H1 (cell line): ENCODE measurements around the gene ELL2. TPM values are rescaled to one million over a fixed set of nuclear protein-coding genes. Genes with fewer than 3 reads are reported as not detected.

Source experiments
- CTCF ChIA-PET: fragments of 300-600 bp; sonication (Branson Sonifier 250); formaldehyde crosslinking; loops from one replicate; lab custom pipeline; 2021; ENCODE audit not compliant: partially characterized antibody; lab: Charles Lee
- POLR2A ChIA-PET: fragments of 300-600 bp; sonication (Branson Sonifier 250); formaldehyde crosslinking; loops from one replicate; lab custom pipeline; 2021; ENCODE audit warnings: inconsistent platforms; ENCODE audit not compliant: partially characterized antibody; lab: Charles Lee
- DNase-seq, 2 experiments: peaks; one replicate each; pipeline versions ENCODE4 v3.0.0 to v3.0.0-alpha.2; 2010 to 2022; ENCODE audit warnings: low spot score in 2 of 2, low read depth in 1 of 2, mixed read lengths in 1 of 2
- FAIRE-seq: peaks from 2 replicates; lab custom pipeline; 2011; peaks lifted over from hg19 to GRCh38; lab: Jason Lieb, UNC
- H2AFZ ChIP-seq: 2 replicates; pipeline ENCODE4 v1.8.1; 2012; ENCODE audit warnings: low read length, inconsistent platforms
- H2AK5ac ChIP-seq: 2 replicates; pipeline ENCODE4 v1.6.1; 2013; ENCODE audit warnings: low read depth, low read length
- H2BK120ac ChIP-seq: replicated peaks from 2 replicates; pipeline ENCODE3; 2013; ENCODE audit warnings: low read depth, low read length, inconsistent platforms
- H2BK12ac ChIP-seq: 2 replicates; pipeline ENCODE4 v1.6.1; 2013; ENCODE audit warnings: low read depth, low read length
- H2BK15ac ChIP-seq: 2 replicates; pipeline ENCODE4 v1.6.1; 2013; ENCODE audit warnings: low read length
- H2BK20ac ChIP-seq: 2 replicates; pipeline ENCODE4 v1.6.1; 2013; ENCODE audit warnings: low read length
- H2BK5ac ChIP-seq: 2 replicates; pipeline ENCODE4 v1.6.1; 2013; ENCODE audit warnings: low read depth, low read length
- H3K14ac ChIP-seq: 2 replicates; pipeline ENCODE4 v1.6.1; 2013; ENCODE audit warnings: inconsistent platforms; ENCODE audit not compliant: insufficient read length
- H3K18ac ChIP-seq: 2 replicates; pipeline ENCODE4 v1.6.1; 2013; ENCODE audit warnings: low read length; ENCODE audit errors: extremely low read depth
- H3K23ac ChIP-seq: 2 replicates; pipeline ENCODE4 v1.6.1; 2013; ENCODE audit warnings: inconsistent platforms; ENCODE audit not compliant: insufficient read length
- H3K23me2 ChIP-seq: 2 replicates; pipeline ENCODE4 v1.6.1; 2013; ENCODE audit warnings: low read depth, low read length
- H3K27ac ChIP-seq: 2 replicates; pipeline ENCODE4 v1.6.1; 2011; ENCODE audit warnings: low read depth, low read length, inconsistent platforms
- H3K27me3 ChIP-seq, 4 experiments: replicated peaks in 1 of 4; 1 replicate in 1 of 4; 2 replicates in 3 of 4; pipeline versions ENCODE4 v1.6.1 to v1.8.1; 2011 to 2013; ENCODE audit warnings: low read length in 3 of 4, mild to moderate bottlenecking in 3 of 4, inconsistent platforms in 2 of 4, mixed read lengths in 2 of 4, moderate library complexity in 1 of 4; ENCODE audit not compliant: control insufficient read depth in 3 of 4, insufficient read depth in 3 of 4; ENCODE audit errors: extremely low read depth in 1 of 4
- H3K36me3 ChIP-seq, 4 experiments: 2 replicates each; pipeline versions ENCODE4 v1.6.1 to v1.8.1; 2011 to 2013; ENCODE audit warnings: mild to moderate bottlenecking in 4 of 4, low read length in 3 of 4, moderate library complexity in 2 of 4, control low read depth in 1 of 4, inconsistent platforms in 1 of 4; ENCODE audit not compliant: insufficient read depth in 4 of 4, control insufficient read depth in 2 of 4
- H3K4ac ChIP-seq: replicated peaks from 2 replicates; pipeline ENCODE3; 2013; ENCODE audit warnings: low read length, low read depth, mixed read lengths, inconsistent platforms; ENCODE audit not compliant: insufficient read length
- H3K4me1 ChIP-seq, 4 experiments: replicated peaks in 1 of 4; 1 replicate in 1 of 4; 2 replicates in 3 of 4; pipeline versions ENCODE4 v1.6.1 to v1.8.1; 2011 to 2013; ENCODE audit warnings: low read length in 3 of 4, inconsistent platforms in 2 of 4, mixed read lengths in 1 of 4; ENCODE audit not compliant: insufficient read depth in 4 of 4, control insufficient read depth in 3 of 4
- H3K4me2 ChIP-seq, 2 experiments: 2 replicates each; pipeline versions ENCODE4 v1.6.1 to v1.8.1; 2011 to 2013; ENCODE audit warnings: low read depth in 2 of 2, low read length in 2 of 2, control low read depth in 1 of 2, inconsistent platforms in 1 of 2, mild to moderate bottlenecking in 1 of 2; ENCODE audit not compliant: insufficient read depth in 1 of 2
- H3K4me3 ChIP-seq, 4 experiments: fragments of 200-600, 300-600 bp in 1 of 4; sonication (generic), shearing (Covaris generic), sonication (Bioruptor Twin) in 1 of 4; 2 replicates each; pipeline versions ENCODE4 v1.5.1 to v1.8.1; 2011 to 2016; ENCODE audit warnings: low read length in 4 of 4, low read depth in 3 of 4, control low read depth in 2 of 4, inconsistent platforms in 2 of 4, mild to moderate bottlenecking in 2 of 4, mixed read lengths in 1 of 4, moderate library complexity in 1 of 4; ENCODE audit not compliant: insufficient read depth in 2 of 4; ENCODE audit errors: extremely low read depth in 1 of 4
- H3K56ac ChIP-seq: replicated peaks from 2 replicates; pipeline ENCODE3; 2013; ENCODE audit warnings: low read depth, mild to moderate bottlenecking, mixed read lengths, low read length, inconsistent platforms; ENCODE audit not compliant: insufficient read length
- H3K79me1 ChIP-seq: 2 replicates; pipeline ENCODE4 v1.6.1; 2013; ENCODE audit warnings: low read depth, low read length, control low read depth
- H3K79me2 ChIP-seq, 2 experiments: 2 replicates each; pipeline versions ENCODE4 v1.6.1 to v1.8.1; 2012 to 2013; ENCODE audit warnings: low read length in 2 of 2, mild to moderate bottlenecking in 2 of 2, inconsistent platforms in 1 of 2; ENCODE audit not compliant: insufficient read depth in 2 of 2, control insufficient read depth in 1 of 2
- H3K9ac ChIP-seq, 4 experiments: replicated peaks in 1 of 4; 1 replicate in 1 of 4; 2 replicates in 3 of 4; pipeline versions ENCODE4 v1.6.1 to v1.8.1; 2011 to 2013; ENCODE audit warnings: low read depth in 3 of 4, low read length in 3 of 4, control low read depth in 2 of 4, mild to moderate bottlenecking in 2 of 4, moderate library complexity in 2 of 4, inconsistent platforms in 1 of 4; ENCODE audit errors: extremely low read depth in 1 of 4
- H3K9me3 ChIP-seq, 2 experiments: 2 replicates each; pipeline versions ENCODE4 v1.6.1 to v1.8.1; 2012 to 2013; ENCODE audit warnings: mild to moderate bottlenecking in 2 of 2, moderate library complexity in 2 of 2, control low read depth in 1 of 2, inconsistent platforms in 1 of 2, low read depth in 1 of 2, low read length in 1 of 2, mixed read lengths in 1 of 2; ENCODE audit not compliant: insufficient read depth in 2 of 2
- H4K20me1 ChIP-seq, 2 experiments: replicated peaks in 1 of 2; 2 replicates each; pipeline versions ENCODE3 to v1.8.1; 2011 to 2013; ENCODE audit warnings: inconsistent platforms in 2 of 2, low read length in 2 of 2, mild to moderate bottlenecking in 1 of 2; ENCODE audit not compliant: insufficient read depth in 2 of 2, control insufficient read depth in 1 of 2
- H4K5ac ChIP-seq: 2 replicates; pipeline ENCODE4 v1.6.1; 2013; ENCODE audit warnings: low read length, low read depth, mixed read lengths, inconsistent platforms; ENCODE audit not compliant: insufficient read length
- H4K8ac ChIP-seq: 2 replicates; pipeline ENCODE4 v1.8.0; 2013; ENCODE audit warnings: mild to moderate bottlenecking, moderate library complexity, low read length, inconsistent platforms; ENCODE audit not compliant: insufficient read depth; ENCODE audit errors: extremely low read depth
- H4K91ac ChIP-seq: replicated peaks from 2 replicates; pipeline ENCODE3; 2013; ENCODE audit warnings: low read length, mixed read lengths, inconsistent platforms; ENCODE audit not compliant: insufficient read length
- CBX8 ChIP-seq: fragments of 300-800, 300-1000 bp; sonication (generic); IDR thresholded peaks from 2 replicates; pipeline ENCODE4 v1.7.1; 2016; ENCODE audit warnings: low read depth, low read length, borderline replicate concordance
- CTBP2 ChIP-seq: IDR thresholded peaks from 2 replicates; pipeline ENCODE4 v1.7.0; 2011; ENCODE audit warnings: borderline replicate concordance, mild to moderate bottlenecking, moderate library complexity, mixed read lengths, low read length; ENCODE audit not compliant: insufficient read depth, insufficient read length
- KDM5A ChIP-seq: fragments of 200-600 bp; IDR thresholded peaks from 2 replicates; pipeline ENCODE4 v1.7.1; 2012; ENCODE audit warnings: mild to moderate bottlenecking, low read length, inconsistent platforms, mixed read lengths
- RXRA ChIP-seq: IDR thresholded peaks from 2 replicates; pipeline ENCODE4 v1.6.1; 2011; ENCODE audit warnings: low read depth, mild to moderate bottlenecking, low read length, moderate library complexity; ENCODE audit not compliant: insufficient read depth
- WGBS, 2 experiments: shearing (Covaris generic) in 1 of 2; methylation state at CpG; one replicate each; pipeline versions ENCODE4 v1.1.6 to v1.1.7; 2013 to 2015; ENCODE audit warnings: low lambda C conversion rate in 2 of 2, mixed read lengths in 2 of 2, inconsistent platforms in 1 of 2, low coverage in 1 of 2, missing lambda C conversion rate in 1 of 2; ENCODE audit not compliant: insufficient replicate concordance in 2 of 2, insufficient coverage in 1 of 2, insufficient read length in 1 of 2; ENCODE audit errors: extremely low coverage in 1 of 2, missing lambda C conversion rate in 1 of 2; 5-methylcytosine and 5-hydroxymethylcytosine counted together
- polyA plus RNA-seq, 7 experiments: library from polyadenylated mRNA; depleted of rRNA in 3 of 7; stranded (reverse) in 5 of 7; unstranded in 2 of 7; fragments of >200 nt in 5 of 7; fragments of 200-250 nt in 2 of 7; gene quantifications; 1 replicate in 5 of 7; 2 replicates in 1 of 7; 4 replicates in 1 of 7; pipeline versions ENCODE4 v1.2.1 to v1.2.3, GENCODE V29; 2011 to 2013; ENCODE audit warnings: missing spikeins in 2 of 7, mixed read lengths in 2 of 7
- total RNA-seq: library from RNA; stranded (reverse); fragmentation: NEBNext Ultra II Directional; extraction: Animal tissue kit (Norgen Biotek cat#: 25700); gene quantifications from 2 replicates; pipeline ENCODE4 v1.2.1, GENCODE V29; 2021

Gene ELL2
- total and polyA plus RNA-seq, 2 of the 8 experiments (the other 6 are each of a cell fraction or from before 2014, with no cell fraction given) = 6.3 to 29.4 TPM

- DNase-seq (no peak), FAIRE-seq (no peak)
- Histone ChIP-seq H3K4me3 (no peak overlapping the region), H3K36me3 (no peaks in the 10 kb centered on the region), H3K27ac (no peak overlapping the region), H3K4me1 (no peaks in the 10 kb centered on the region), H3K9me3 (no peaks in the 10 kb centered on the region; a peak in 1 of 4 replicates), H2AFZ (no peak overlapping the region), H4K20me1 (no peaks in the 10 kb centered on the region), H3K14ac (no peak overlapping the region), H4K8ac (no peak overlapping the region), H2BK20ac (no peak overlapping the region), H3K79me1 (no peaks in the 10 kb centered on the region), H3K4ac (no peak overlapping the region), H4K91ac (no peak overlapping the region), H2AK5ac (no peak overlapping the region), H3K4me2 (no peak overlapping the region), H3K23ac (no peak overlapping the region), H2BK15ac (no peak overlapping the region), H3K9ac (no peak overlapping the region), H3K18ac (no peak overlapping the region), H2BK5ac (no peak overlapping the region), H4K5ac (no peak overlapping the region), H2BK120ac (no peak overlapping the region), H3K79me2 (no peaks in the 10 kb centered on the region), H3K56ac (no peak overlapping the region), H3K23me2 (no peaks in the 10 kb centered on the region; the same call in 1 of the 2 replicates), H3K27me3 (no peaks in the 10 kb centered on the region), H2BK12ac (no peak overlapping the region)
- ChIA-PET POLR2A (no interaction called here), CTCF (interaction anchor here (0.8 to 5.7 kb wide), 22 partner anchors 9 to 878 kb away, joined by 3 to 120 read pairs (median 6); partner anchors contain the start of genes GLRX, GPR150, RFESD and RHOBTB3)
- TF ChIP-seq CTBP2 (no peak), RXRA (no peak), KDM5A (no peak), CBX8 (no peak)
- 21% methylated on average over 1 of the region's 1 CpG; no CpG with 5 or more reads in 1 of the 2 experiments for WGBS, 2 experiments
These were observed 114.4 kb downstream of the ELL2 start for GRCh38 chr5:95847261-95847592.
